ENCODE measurements around the gene NRG2.

The NRG2 gene

DNA sequence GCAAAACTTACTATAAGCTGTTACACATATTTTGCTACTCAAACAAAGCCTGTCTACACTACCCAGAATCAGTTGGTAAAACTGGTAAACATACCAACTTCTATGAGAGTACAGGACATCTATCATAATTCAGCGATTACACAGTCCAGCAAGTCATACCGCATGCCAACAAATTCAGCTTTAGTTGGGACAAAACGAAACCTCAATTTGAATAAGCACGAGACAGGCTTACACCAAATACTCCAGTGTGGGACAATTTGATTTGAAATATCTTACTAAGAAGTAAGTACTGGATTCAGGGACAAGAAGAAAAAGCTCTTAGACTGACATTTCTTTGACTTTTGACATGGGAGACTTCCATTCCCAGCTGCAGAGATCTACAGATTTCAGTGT lies 2.0 kb downstream of the NRG2 start:
- peaks cover 8% of the 10 kb centered on the region; the same call in 1 of the 2 replicates for H3K4me1 ChIP-seq (ENCODE audit: insufficient read depth, low read length)
- H3K36me3 ChIP-seq (ENCODE audit: insufficient read depth, low read length) = no peaks in the 10 kb centered on the region
- 82% methylated on average over 4 of the region's 4 CpGs for WGBS
- H3K4me3 ChIP-seq (ENCODE audit: low read length) = no peak overlapping the region
- no peak overlapping the region for H3K9ac ChIP-seq (ENCODE audit: low read depth, low read length)
- peaks cover 99% of the 10 kb centered on the region for H3K27me3 ChIP-seq (ENCODE audit: insufficient read depth, low read length)
- no peak overlapping the region for H3K27ac ChIP-seq (ENCODE audit: low read depth, low read length)
- no peaks in the 10 kb centered on the region for H3K9me3 ChIP-seq (ENCODE audit: insufficient read depth, low read depth, low read length)

GRCh38 chr5:140040358-140040757 lies 2.7 kb downstream of the NRG2 start:
- Histone ChIP-seq H3K9ac (ENCODE audit: low read depth, low read length) (no peak overlapping the region), H3K4me3 (ENCODE audit: low read length) (no peak overlapping the region), H3K36me3 (ENCODE audit: insufficient read depth, low read length) (no peaks in the 10 kb centered on the region), H3K27ac (ENCODE audit: low read depth, low read length) (no peak overlapping the region), H3K4me1 (ENCODE audit: insufficient read depth, low read length) (peaks cover 8% of the 10 kb centered on the region; the same call in 1 of the 2 replicates), H3K27me3 (ENCODE audit: insufficient read depth, low read length) (peaks cover 99% of the 10 kb centered on the region), H3K9me3 (ENCODE audit: insufficient read depth, low read depth, low read length) (no peaks in the 10 kb centered on the region)
- WGBS = 67% methylated on average over 1 of the region's 1 CpG

DNA sequence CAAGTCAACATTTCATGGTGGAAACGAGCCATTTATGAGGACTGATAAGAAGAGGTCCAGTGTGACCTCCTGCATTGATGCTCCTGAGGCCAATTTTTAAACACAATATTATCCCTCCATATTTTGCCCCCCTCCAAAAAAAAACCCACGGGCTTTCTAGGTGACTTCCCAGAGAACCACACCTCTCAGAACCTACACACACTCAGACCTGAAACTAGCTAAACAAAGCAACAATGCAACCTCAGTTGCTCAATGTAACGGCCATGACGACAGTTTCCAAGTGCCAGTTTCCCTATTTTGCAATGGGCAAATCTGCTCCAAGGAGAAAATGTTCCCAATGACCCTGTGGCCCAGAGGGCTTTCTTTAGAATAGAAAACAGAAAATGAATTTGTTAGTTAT lies 3.5 kb downstream of the NRG2 start:
- Histone ChIP-seq H3K4me1 (ENCODE audit: insufficient read depth, low read length) (peaks cover 8% of the 10 kb centered on the region; the same call in 1 of the 2 replicates), H3K4me3 (ENCODE audit: low read length) (no peak overlapping the region), H3K27me3 (ENCODE audit: insufficient read depth, low read length) (peaks cover 95% of the 10 kb centered on the region), H3K9me3 (ENCODE audit: insufficient read depth, low read depth, low read length) (no peaks in the 10 kb centered on the region), H3K27ac (ENCODE audit: low read depth, low read length) (no peak overlapping the region), H3K36me3 (ENCODE audit: insufficient read depth, low read length) (no peaks in the 10 kb centered on the region), H3K9ac (ENCODE audit: low read depth, low read length) (no peak overlapping the region)
- WGBS = 65% methylated on average over 4 of the region's 4 CpGs

DNA sequence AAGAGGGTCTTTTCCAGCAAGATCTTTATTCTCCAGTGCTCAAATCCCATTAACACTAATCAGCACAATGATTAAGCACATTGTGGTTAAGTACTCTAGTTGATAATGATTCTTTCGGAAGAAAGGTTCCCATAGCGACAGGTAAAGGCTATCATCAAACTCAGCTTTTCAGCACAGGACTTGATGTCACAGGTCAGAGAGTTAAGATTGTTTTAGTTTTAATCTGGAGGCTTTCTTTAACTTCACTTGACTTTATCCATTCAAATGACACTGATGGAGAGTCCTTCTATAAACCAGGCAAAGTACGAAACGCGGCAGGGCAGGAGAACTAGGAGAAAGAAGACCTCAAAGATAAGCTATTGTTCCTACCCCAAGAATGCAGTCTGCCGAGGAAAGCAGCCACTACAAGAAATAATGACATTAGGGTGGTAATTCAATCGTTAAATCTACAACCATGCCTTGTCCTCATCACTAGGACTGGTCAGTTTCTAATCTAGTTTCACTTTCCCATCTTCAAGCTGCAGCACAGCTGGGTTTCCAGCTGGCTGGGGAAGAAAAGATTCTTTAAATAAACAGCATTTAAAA lies 4.6 kb downstream of the NRG2 start:
- Histone ChIP-seq H3K4me3 (ENCODE audit: low read length) (no peak overlapping the region), H3K9ac (ENCODE audit: low read depth, low read length) (no peak overlapping the region), H3K4me1 (ENCODE audit: insufficient read depth, low read length) (peaks cover 4% of the 10 kb centered on the region; the same call in 1 of the 2 replicates), H3K27me3 (ENCODE audit: insufficient read depth, low read length) (peaks cover 84% of the 10 kb centered on the region), H3K27ac (ENCODE audit: low read depth, low read length) (no peak overlapping the region), H3K36me3 (ENCODE audit: insufficient read depth, low read length) (no peaks in the 10 kb centered on the region), H3K9me3 (ENCODE audit: insufficient read depth, low read depth, low read length) (no peaks in the 10 kb centered on the region)
- 37% methylated on average over 7 of the region's 7 CpGs for WGBS

DNA sequence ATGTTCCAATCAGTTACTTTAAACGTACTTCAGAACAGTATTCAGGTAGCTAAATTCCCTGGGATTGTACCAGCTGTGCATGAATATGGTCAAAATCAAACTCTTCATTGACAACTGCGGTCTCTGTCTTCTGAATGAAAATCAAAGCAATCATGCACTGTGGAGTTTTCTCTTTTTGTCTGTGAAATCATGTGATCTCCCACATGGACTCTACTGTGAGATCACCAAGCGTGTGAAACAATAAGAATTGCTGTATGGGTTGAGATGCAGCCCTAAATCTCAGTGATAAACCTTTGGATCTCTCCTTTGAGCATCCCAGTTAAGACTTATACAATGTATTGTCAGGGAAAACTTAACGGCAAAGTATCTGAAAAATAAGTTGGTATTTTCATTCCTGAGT lies 6.1 kb downstream of the NRG2 start:
- Histone ChIP-seq H3K9ac (ENCODE audit: low read depth, low read length) (no peak overlapping the region), H3K9me3 (ENCODE audit: insufficient read depth, low read depth, low read length) (no peaks in the 10 kb centered on the region), H3K4me1 (ENCODE audit: insufficient read depth, low read length) (peaks cover 4% of the 10 kb centered on the region; the same call in 1 of the 2 replicates), H3K36me3 (ENCODE audit: insufficient read depth, low read length) (no peaks in the 10 kb centered on the region), H3K27ac (ENCODE audit: low read depth, low read length) (no peak overlapping the region), H3K27me3 (ENCODE audit: insufficient read depth, low read length) (peaks cover 82% of the 10 kb centered on the region), H3K4me3 (ENCODE audit: low read length) (no peak overlapping the region)
- WGBS = 79% methylated on average over 4 of the region's 4 CpGs

DNA sequence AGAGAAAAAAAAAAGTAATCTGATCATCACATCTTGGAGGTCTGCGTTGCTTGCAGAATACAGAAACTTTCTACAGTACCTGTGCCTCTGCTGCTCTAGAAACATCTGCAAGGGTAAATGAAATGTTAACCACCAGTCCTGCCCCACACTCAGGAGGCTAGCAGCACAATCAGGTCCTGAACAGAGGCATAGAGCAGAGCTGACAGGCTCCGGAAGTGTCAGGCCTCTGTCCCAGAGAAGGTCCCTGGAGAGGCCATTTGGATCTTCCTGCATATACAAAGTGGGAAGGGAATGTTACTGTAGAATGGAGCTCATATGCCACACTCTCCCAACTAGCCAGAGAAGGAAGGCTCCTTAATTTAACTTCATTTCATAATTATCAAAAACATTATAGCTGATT lies 7.2 kb downstream of the NRG2 start:
- no peaks in the 10 kb centered on the region for H3K36me3 ChIP-seq (ENCODE audit: insufficient read depth, low read length)
- H3K27ac ChIP-seq (ENCODE audit: low read depth, low read length) = no peak overlapping the region
- WGBS = 89% methylated on average over 2 of the region's 2 CpGs
- no peak overlapping the region for H3K4me3 ChIP-seq (ENCODE audit: low read length)
- no peaks in the 10 kb centered on the region for H3K9me3 ChIP-seq (ENCODE audit: insufficient read depth, low read depth, low read length)
- H3K9ac ChIP-seq (ENCODE audit: low read depth, low read length) = no peak overlapping the region
- peaks cover 76% of the 10 kb centered on the region for H3K27me3 ChIP-seq (ENCODE audit: insufficient read depth, low read length)
- H3K4me1 ChIP-seq (ENCODE audit: insufficient read depth, low read length) = peaks cover 4% of the 10 kb centered on the region; the same call in 1 of the 2 replicates

- Histone ChIP-seq H3K9me3 (ENCODE audit: insufficient read depth, low read depth, low read length) (no peaks in the 10 kb centered on the region), H3K27ac (ENCODE audit: low read depth, low read length) (no peak overlapping the region), H3K4me3 (ENCODE audit: low read length) (no peak overlapping the region), H3K36me3 (ENCODE audit: insufficient read depth, low read length) (no peaks in the 10 kb centered on the region), H3K9ac (ENCODE audit: low read depth, low read length) (no peak overlapping the region), H3K27me3 (ENCODE audit: insufficient read depth, low read length) (peaks cover 64% of the 10 kb centered on the region), H3K4me1 (ENCODE audit: insufficient read depth, low read length) (peaks cover 2% of the 10 kb centered on the region; the same call in 1 of the 2 replicates)
- WGBS = 95% methylated on average over 3 of the region's 3 CpGs
Observed at GRCh38 chr5:140033037-140033760, 9.9 kb downstream of the NRG2 start.

GRCh38 chr5:140032296-140032695 lies 10.8 kb downstream of the NRG2 start:
- H3K4me1 ChIP-seq (ENCODE audit: insufficient read depth, low read length) = no peaks in the 10 kb centered on the region
- no peaks in the 10 kb centered on the region for H3K9me3 ChIP-seq (ENCODE audit: insufficient read depth, low read depth, low read length)
- H3K4me3 ChIP-seq (ENCODE audit: low read length) = no peak overlapping the region
- no peaks in the 10 kb centered on the region for H3K36me3 ChIP-seq (ENCODE audit: insufficient read depth, low read length)
- H3K27me3 ChIP-seq (ENCODE audit: insufficient read depth, low read length) = peaks cover 55% of the 10 kb centered on the region
- WGBS = 91% methylated on average over 1 of the region's 2 CpGs
- H3K27ac ChIP-seq (ENCODE audit: low read depth, low read length) = no peak overlapping the region
- H3K9ac ChIP-seq (ENCODE audit: low read depth, low read length) = no peak overlapping the region

DNA sequence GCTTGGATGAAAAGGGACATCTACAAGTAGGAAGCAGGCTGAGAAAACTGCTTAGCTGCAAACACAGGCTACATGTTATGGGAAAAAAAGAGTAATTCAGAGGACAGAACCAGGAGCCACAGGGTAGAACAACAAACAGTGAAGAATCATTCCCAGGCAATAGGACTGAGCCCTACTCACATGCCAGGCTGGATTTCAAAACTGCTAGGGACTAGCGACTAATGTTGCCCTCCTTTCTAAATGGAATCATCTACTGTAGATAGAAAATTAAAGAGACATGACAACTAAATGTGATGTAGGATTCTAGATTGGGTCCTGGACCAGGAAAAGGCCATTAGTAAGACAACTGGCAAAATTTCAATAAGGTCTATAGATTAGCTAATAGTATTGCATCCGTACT lies 15.3 kb downstream of the NRG2 start:
- no peak overlapping the region for H3K4me3 ChIP-seq (ENCODE audit: low read length)
- H3K4me1 ChIP-seq (ENCODE audit: insufficient read depth, low read length) = no peaks in the 10 kb centered on the region
- peaks cover 33% of the 10 kb centered on the region for H3K27me3 ChIP-seq (ENCODE audit: insufficient read depth, low read length)
- no peaks in the 10 kb centered on the region for H3K36me3 ChIP-seq (ENCODE audit: insufficient read depth, low read length)
- 95% methylated on average over 2 of the region's 2 CpGs for WGBS
- H3K27ac ChIP-seq (ENCODE audit: low read depth, low read length) = no peak overlapping the region
- H3K9ac ChIP-seq (ENCODE audit: low read depth, low read length) = no peak overlapping the region
- no peaks in the 10 kb centered on the region for H3K9me3 ChIP-seq (ENCODE audit: insufficient read depth, low read depth, low read length)

GRCh38 chr5:140025736-140026135 lies 17.4 kb downstream of the NRG2 start:
- no peak overlapping the region for H3K4me3 ChIP-seq (ENCODE audit: low read length)
- no peaks in the 10 kb centered on the region for H3K4me1 ChIP-seq (ENCODE audit: insufficient read depth, low read length)
- no peak overlapping the region for H3K9ac ChIP-seq (ENCODE audit: low read depth, low read length)
- no peak overlapping the region for H3K27ac ChIP-seq (ENCODE audit: low read depth, low read length)
- no peaks in the 10 kb centered on the region for H3K9me3 ChIP-seq (ENCODE audit: insufficient read depth, low read depth, low read length)
- H3K27me3 ChIP-seq (ENCODE audit: insufficient read depth, low read length) = peaks cover 40% of the 10 kb centered on the region
- 87% methylated on average over 3 of the region's 3 CpGs for WGBS
- no peaks in the 10 kb centered on the region for H3K36me3 ChIP-seq (ENCODE audit: insufficient read depth, low read length)

GRCh38 chr5:140024928-140025327 lies 18.2 kb downstream of the NRG2 start:
- Histone ChIP-seq H3K27ac (ENCODE audit: low read depth, low read length) (no peak overlapping the region), H3K9ac (ENCODE audit: low read depth, low read length) (no peak overlapping the region), H3K4me1 (ENCODE audit: insufficient read depth, low read length) (no peaks in the 10 kb centered on the region), H3K36me3 (ENCODE audit: insufficient read depth, low read length) (no peaks in the 10 kb centered on the region), H3K9me3 (ENCODE audit: insufficient read depth, low read depth, low read length) (no peaks in the 10 kb centered on the region), H3K4me3 (ENCODE audit: low read length) (no peak overlapping the region), H3K27me3 (ENCODE audit: insufficient read depth, low read length) (peaks cover 43% of the 10 kb centered on the region)
- WGBS = 63% methylated on average over 1 of the region's 1 CpG

Measured in HUES64 (cell line).